CD4-positive, alpha-beta T cell (primary cell): ENCODE data around the gene XRCC3. TPM values are rescaled to one million over a fixed set of nuclear protein-coding genes. Genes with fewer than 3 reads are reported as not detected.
A peak's percentile ranks its signal among the peaks of the same experiment; 100 is the strongest.

Experiments used
- ATAC-seq: fragments of 200-7000 bp; cut with Tn5 transposase; one replicate; pipeline ENCODE4 v1.10.0; 2022; ENCODE audit warnings: mild to moderate bottlenecking; ENCODE audit not compliant: poor library complexity
- CTCF ChIA-PET: fragments of 350-600 bp; sonication (Branson Sonifier 250); formaldehyde crosslinking; loops from one replicate; lab custom pipeline; 2021; ENCODE audit warnings: antibody characterized with exemption, inconsistent platforms; lab: Charles Lee
- POLR2A ChIA-PET: fragments of 350-600 bp; sonication (Branson Sonifier 250); formaldehyde crosslinking; loops from one replicate; lab custom pipeline; 2021; ENCODE audit warnings: antibody characterized with exemption, inconsistent platforms; lab: Charles Lee
- DNase-seq, 14 experiments: peaks; one replicate each; pipeline ENCODE4 v3.0.0-alpha.2; 2013 to 2020; ENCODE audit warnings: mixed read lengths in 2 of 14
- H3K27ac ChIP-seq, 2 donors: one replicate each; pipeline versions ENCODE4 v1.5.1 to v1.7.0; 2013; ENCODE audit warnings: low read length in 2 of 2, low read depth in 1 of 2, mild to moderate bottlenecking in 1 of 2
- H3K27me3 ChIP-seq, 2 experiments: 1 replicate in 1 of 2; 2 replicates in 1 of 2; pipeline versions ENCODE4 v1.6.1 to v1.7.0; 2013; ENCODE audit warnings: low read length in 2 of 2, control low read depth in 1 of 2, mild to moderate bottlenecking in 1 of 2, moderate library complexity in 1 of 2; ENCODE audit not compliant: insufficient read depth in 2 of 2, control insufficient read depth in 1 of 2
- H3K36me3 ChIP-seq: one replicate; pipeline ENCODE4 v1.6.1; 2013; ENCODE audit warnings: low read length, control low read depth; ENCODE audit not compliant: insufficient read depth
- H3K4me1 ChIP-seq: one replicate; pipeline ENCODE4 v1.6.1; 2013; ENCODE audit warnings: low read length, control low read depth; ENCODE audit not compliant: insufficient read depth
- H3K4me3 ChIP-seq: one replicate; pipeline ENCODE4 v1.5.1; 2013; ENCODE audit warnings: mild to moderate bottlenecking, low read length, moderate library complexity
- H3K9me3 ChIP-seq, 2 experiments: 1 replicate in 1 of 2; 2 replicates in 1 of 2; pipeline versions ENCODE4 v1.6.1 to v1.7.0; 2013; ENCODE audit warnings: low read length in 2 of 2, mild to moderate bottlenecking in 2 of 2, control low read depth in 1 of 2, moderate library complexity in 1 of 2; ENCODE audit not compliant: control insufficient read depth in 1 of 2, insufficient read depth in 1 of 2
- H3K27ac Mint-ChIP-seq: one replicate; pipeline ENCODE4 v1.8.0; 2020; ENCODE audit warnings: mixed read lengths
- H3K27me3 Mint-ChIP-seq: one replicate; pipeline ENCODE4 v1.8.0; 2021; ENCODE audit warnings: mixed read lengths
- H3K36me3 Mint-ChIP-seq: one replicate; pipeline ENCODE4 v1.8.0; 2021; ENCODE audit warnings: low read depth, mixed read lengths
- H3K4me1 Mint-ChIP-seq: one replicate; pipeline ENCODE4 v1.8.0; 2021; ENCODE audit warnings: low read depth, mixed read lengths
- H3K4me3 Mint-ChIP-seq: one replicate; pipeline ENCODE4 v1.8.0; 2020; ENCODE audit warnings: mild to moderate bottlenecking, mixed read lengths
- H3K9me3 Mint-ChIP-seq: one replicate; pipeline ENCODE4 v1.8.0; 2020; ENCODE audit warnings: mixed read lengths
- CTCF ChIP-seq: fragments of 200-600 bp; IDR thresholded peaks from one replicate; pipeline ENCODE4 v1.8.0; 2022; ENCODE audit warnings: antibody characterized with exemption, mild to moderate bottlenecking
- intact Hi-C, 2 experiments: fragments of 100-400 bp; cut with DNase I in 1 of 2; cut with micrococcal nuclease in 1 of 2; formaldehyde crosslinking; loops; one replicate each; pipeline versions ENCODE4 v1.15.1 to v1.9.0; 2023 to 2025; cut with DNase I, micrococcal nuclease
- total RNA-seq, 174 experiments: library from RNA in 2 of 174; stranded (reverse) in 2 of 174; gene quantifications; one replicate each; pipeline ENCODE4 v1.2.3 and lab custom pipeline; 2021 to 2026

XRCC3 gene
- total RNA-seq, 2 experiments from 2014 or later: 4.6 to 4.8 TPM

- ChIA-PET CTCF (no interaction called here), POLR2A (interaction anchor here (0.6 kb wide), 1 partner anchor 62 kb away, joined by 3 read pairs; no protein-coding TSS in a partner anchor)
- TF ChIP-seq CTCF: no peak
- DNase-seq (no peak), ATAC-seq (no peak)
- intact Hi-C loops: loop anchor here in 1 of 2 experiments (10.0 kb wide), 1 partner anchor 1042 kb away; the partner anchor contains the start of gene SIVA1
- Mint-ChIP-seq H3K4me1 (peaks cover 23% of the 10 kb centered on the region), H3K27ac (no peak overlapping the region), H3K36me3 (peaks cover 5% of the 10 kb centered on the region), H3K4me3 (peak overlapping the region; percentile 48), H3K9me3 (no peaks in the 10 kb centered on the region), H3K27me3 (no peaks in the 10 kb centered on the region)
- Histone ChIP-seq H3K36me3 (no peaks in the 10 kb centered on the region), H3K4me3 (no peak overlapping the region), H3K4me1 (peaks cover 31% of the 10 kb centered on the region), H3K9me3 (no peaks in the 10 kb centered on the region), H3K27ac (no peak overlapping the region), H3K27me3 (no peaks in the 10 kb centered on the region)
Observed at GRCh38 chr14:103712633-103713247, 2.5 kb downstream of the XRCC3 start.

GRCh38 chr14:103711516-103712431 lies 3.5 kb downstream of the XRCC3 start:
- DNase-seq (no peak), ATAC-seq (no peak)
- ChIA-PET CTCF (no interaction called here), POLR2A (no interaction called here)
- Mint-ChIP-seq H3K27me3 (no peaks in the 10 kb centered on the region), H3K4me1 (peaks cover 13% of the 10 kb centered on the region), H3K27ac (no peak overlapping the region), H3K36me3 (peaks cover 5% of the 10 kb centered on the region), H3K9me3 (no peaks in the 10 kb centered on the region), H3K4me3 (peak overlapping the region; percentile 48)
- H3K27ac ChIP-seq: no peak overlapping the region
- peaks cover 28% of the 10 kb centered on the region for H3K4me1 ChIP-seq
- intact Hi-C loops: loop anchor here in 1 of 2 experiments (10.0 kb wide), 1 partner anchor 1043 kb away; the partner anchor contains the start of gene SIVA1
- no peak for TF ChIP-seq CTCF
- H3K27me3 ChIP-seq: no peaks in the 10 kb centered on the region
- H3K4me3 ChIP-seq: no peak overlapping the region
- H3K36me3 ChIP-seq: no peaks in the 10 kb centered on the region
- H3K9me3 ChIP-seq: no peaks in the 10 kb centered on the region

GRCh38 chr14:103710771-103711377 lies 4.4 kb downstream of the XRCC3 start:
- TF ChIP-seq CTCF: no peak
- H3K36me3 Mint-ChIP-seq: peaks cover 5% of the 10 kb centered on the region
- no peaks in the 10 kb centered on the region for H3K9me3 Mint-ChIP-seq
- intact Hi-C loops: loop anchor here in 1 of 2 experiments (10.0 kb wide), 1 partner anchor 1044 kb away; the partner anchor contains the start of gene SIVA1
- H3K27ac Mint-ChIP-seq: no peak overlapping the region
- Histone ChIP-seq H3K27me3 (no peaks in the 10 kb centered on the region), H3K4me1 (peaks cover 22% of the 10 kb centered on the region), H3K36me3 (no peaks in the 10 kb centered on the region), H3K9me3 (no peaks in the 10 kb centered on the region), H3K4me3 (no peak overlapping the region), H3K27ac (no peak overlapping the region)
- H3K27me3 Mint-ChIP-seq: no peaks in the 10 kb centered on the region
- ChIA-PET POLR2A (no interaction called here), CTCF (no interaction called here)
- no peak overlapping the region for H3K4me3 Mint-ChIP-seq
- ATAC-seq: no peak
- no peak for DNase-seq
- H3K4me1 Mint-ChIP-seq: peaks cover 11% of the 10 kb centered on the region
